Sigmoid colon (tissue), 4 donors: Measurements from ENCODE around the gene CTNNA2.

Source experiments
- CTCF ChIP-seq, 4 experiments: fragments of 450-650 bp in 3 of 4; fragments of 200-600 bp in 1 of 4; IDR thresholded peaks; one replicate each; pipeline ENCODE4 v1.5.1; 2016 to 2019; ENCODE audit warnings: antibody characterized with exemption in 4 of 4, mild to moderate bottlenecking in 3 of 4, moderate library complexity in 2 of 4
- EP300 ChIP-seq, 4 donors: sonication (generic); formaldehyde crosslinking; IDR thresholded peaks; one replicate each; pipeline ENCODE4 v1.6.1; 2017; ENCODE audit warnings: antibody characterized with exemption in 4 of 4
- POLR2A ChIP-seq, 2 donors: fragments of 450-650 bp; IDR thresholded peaks; one replicate each; pipeline ENCODE4 v1.6.1; 2016; ENCODE audit warnings: antibody characterized with exemption in 2 of 2, mild to moderate bottlenecking in 2 of 2, moderate library complexity in 2 of 2

GRCh38 chr2:80145499-80145898 is 632.6 kb downstream of the CTNNA2 start:
- no peak for TF ChIP-seq CTCF (IDR thresholded peaks at IDR 0.05)
- no peak for TF ChIP-seq POLR2A (IDR thresholded peaks at IDR 0.05)
- no peak for TF ChIP-seq EP300 (IDR thresholded peaks at IDR 0.05)
